ENCODE results near the gene GPR176.
"Not testable (repeated sequence)": the region's sequence is repeated elsewhere in the genome, so short reads cannot be mapped to it uniquely, and the experiment has no call there.

The GPR176 gene

GRCh38 chr15:39936187-39936586, 16.1 kb upstream of the GPR176 start:
- no peak for DNase-seq (ENCODE audit: low spot score)

- DNase-seq (ENCODE audit: low spot score), result no peak
Observed at GRCh38 chr15:39935241-39935640, 15.2 kb upstream of the GPR176 start.

GRCh38 chr15:39934397-39935071, 14.5 kb upstream of the GPR176 start:
- no peak for DNase-seq (ENCODE audit: low spot score)

- DNase-seq (ENCODE audit: low spot score), result no peak
Observed at GRCh38 chr15:39931615-39932014, 11.5 kb upstream of the GPR176 start.

GRCh38 chr15:39926526-39926925, 6.5 kb upstream of the GPR176 start:
- DNase-seq (ENCODE audit: low spot score), result no peak

GRCh38 chr15:39925112-39925842, 5.2 kb upstream of the GPR176 start:
- DNase-seq (ENCODE audit: low spot score), result no peak

- DNase-seq (ENCODE audit: low spot score), result no peak
Observed at GRCh38 chr15:39924437-39924836, 4.4 kb upstream of the GPR176 start.

GRCh38 chr15:39922462-39923092, 2.5 kb upstream of the GPR176 start:
- no peak for DNase-seq (ENCODE audit: low spot score)

- no peak for DNase-seq (ENCODE audit: low spot score)
Observed at GRCh38 chr15:39921274-39921638, 1.2 kb upstream of the GPR176 start.

- DNase-seq (ENCODE audit: low spot score), result peak; percentile 75
Observed at GRCh38 chr15:39920510-39921273, 626 bp upstream of the GPR176 start.

GRCh38 chr15:39919411-39919747, 687 bp downstream of the GPR176 start:
- no peak for DNase-seq (ENCODE audit: low spot score)

- peak; percentile 71 for DNase-seq (ENCODE audit: low spot score)
Observed at GRCh38 chr15:39918688-39919385, 1.2 kb downstream of the GPR176 start.

- no peak for DNase-seq (ENCODE audit: low spot score)
Observed at GRCh38 chr15:39914977-39915376, 5.1 kb downstream of the GPR176 start.

- DNase-seq (ENCODE audit: low spot score), result no peak
Observed at GRCh38 chr15:39909007-39909406, 11.1 kb downstream of the GPR176 start.

GRCh38 chr15:39908186-39908585, 11.9 kb downstream of the GPR176 start:
- peak; percentile 82 for DNase-seq (ENCODE audit: low spot score)

- DNase-seq (ENCODE audit: low spot score), result no peak
Observed at GRCh38 chr15:39907216-39907615, 12.8 kb downstream of the GPR176 start.

- DNase-seq (ENCODE audit: low spot score), result no peak
Observed at GRCh38 chr15:39904115-39904514, 16.0 kb downstream of the GPR176 start.

GRCh38 chr15:39898317-39898716, 21.7 kb downstream of the GPR176 start:
- no peak for DNase-seq (ENCODE audit: low spot score)

GRCh38 chr15:39896846-39897245, 23.2 kb downstream of the GPR176 start:
- DNase-seq (ENCODE audit: low spot score), result peak; percentile 42

- no peak for DNase-seq (ENCODE audit: low spot score)
Observed at GRCh38 chr15:39896101-39896500, 24.0 kb downstream of the GPR176 start.

GRCh38 chr15:39893051-39893450, 27.0 kb downstream of the GPR176 start:
- not testable (repeated sequence) for DNase-seq (ENCODE audit: low spot score)

- no peak for DNase-seq (ENCODE audit: low spot score)
Observed at GRCh38 chr15:39892418-39892817, 27.6 kb downstream of the GPR176 start.

Measured in hepatic stellate cell (primary cell).